Transverse colon (tissue), 4 donors: ENCODE results near the gene LMF1.

Experiments
- EP300 ChIP-seq: sonication (generic); formaldehyde crosslinking; IDR thresholded peaks from one replicate; pipeline ENCODE4 v1.6.1; 2017; ENCODE audit warnings: antibody characterized with exemption, low read depth
- POLR2A ChIP-seq: fragments of 450-650 bp; IDR thresholded peaks from one replicate; pipeline ENCODE4 v1.6.1; 2016; ENCODE audit warnings: antibody characterized with exemption, mild to moderate bottlenecking, moderate library complexity
- POLR2AphosphoS5 ChIP-seq, 3 donors: sonication (generic); formaldehyde crosslinking; IDR thresholded peaks; one replicate each; pipeline ENCODE4 v1.6.1; 2016; ENCODE audit warnings: antibody characterized with exemption in 3 of 3
- TF ChIP-seq, protein P1 (sequence below), 5 experiments: fragments of 200-600 bp in 3 of 5; fragments of 450-650 bp in 2 of 5; sonication (generic) in 3 of 5; IDR thresholded peaks; 1 replicate in 2 of 5; 2 replicates in 3 of 5; pipeline ENCODE4 v1.5.1; 2016 to 2017; ENCODE audit warnings: antibody characterized with exemption in 5 of 5, inconsistent platforms in 3 of 5, mild to moderate bottlenecking in 2 of 5, moderate library complexity in 1 of 5

DNA sequence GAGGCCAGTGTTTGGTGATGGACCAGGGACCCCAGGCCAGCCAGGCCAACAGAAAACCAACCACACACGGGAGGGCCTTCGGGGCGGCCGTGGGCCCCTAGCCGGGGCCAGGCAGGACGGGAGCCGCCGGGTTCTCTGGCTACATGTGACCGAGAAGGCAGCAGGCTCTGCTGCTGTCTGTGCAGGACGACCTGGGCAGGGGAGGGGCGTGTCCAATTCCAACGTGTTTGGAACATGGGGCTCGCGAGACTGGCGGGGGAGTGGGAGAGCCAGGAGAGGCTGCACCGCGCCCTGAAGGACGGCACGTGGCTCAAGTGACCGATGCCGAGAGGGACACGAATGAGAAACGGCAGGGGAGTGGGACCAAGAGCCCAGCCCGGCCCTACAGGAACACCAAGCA is 75.4 kb downstream of the LMF1 start:
- TF ChIP-seq, protein P1, sequence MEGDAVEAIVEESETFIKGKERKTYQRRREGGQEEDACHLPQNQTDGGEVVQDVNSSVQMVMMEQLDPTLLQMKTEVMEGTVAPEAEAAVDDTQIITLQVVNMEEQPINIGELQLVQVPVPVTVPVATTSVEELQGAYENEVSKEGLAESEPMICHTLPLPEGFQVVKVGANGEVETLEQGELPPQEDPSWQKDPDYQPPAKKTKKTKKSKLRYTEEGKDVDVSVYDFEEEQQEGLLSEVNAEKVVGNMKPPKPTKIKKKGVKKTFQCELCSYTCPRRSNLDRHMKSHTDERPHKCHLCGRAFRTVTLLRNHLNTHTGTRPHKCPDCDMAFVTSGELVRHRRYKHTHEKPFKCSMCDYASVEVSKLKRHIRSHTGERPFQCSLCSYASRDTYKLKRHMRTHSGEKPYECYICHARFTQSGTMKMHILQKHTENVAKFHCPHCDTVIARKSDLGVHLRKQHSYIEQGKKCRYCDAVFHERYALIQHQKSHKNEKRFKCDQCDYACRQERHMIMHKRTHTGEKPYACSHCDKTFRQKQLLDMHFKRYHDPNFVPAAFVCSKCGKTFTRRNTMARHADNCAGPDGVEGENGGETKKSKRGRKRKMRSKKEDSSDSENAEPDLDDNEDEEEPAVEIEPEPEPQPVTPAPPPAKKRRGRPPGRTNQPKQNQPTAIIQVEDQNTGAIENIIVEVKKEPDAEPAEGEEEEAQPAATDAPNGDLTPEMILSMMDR (IDR thresholded peaks at IDR 0.05), result no peak
- TF ChIP-seq POLR2A (no peak), EP300 (no peak), POLR2AphosphoS5 (IDR thresholded peaks at IDR 0.05) (no peak)
